C4-2B (cell line): Measurements from ENCODE around the gene PDPN.

Source experiments
- ZFX ChIP-seq: fragments of 450-650 bp; IDR thresholded peaks from 2 replicates; pipeline ENCODE4 v1.6.1; 2017
- TF ChIP-seq, protein P1 (sequence below): fragments of 450-650 bp; conservative IDR thresholded peaks from 2 replicates; pipeline ENCODE4 v1.5.1; 2017; ENCODE audit warnings: mild to moderate bottlenecking

DNA sequence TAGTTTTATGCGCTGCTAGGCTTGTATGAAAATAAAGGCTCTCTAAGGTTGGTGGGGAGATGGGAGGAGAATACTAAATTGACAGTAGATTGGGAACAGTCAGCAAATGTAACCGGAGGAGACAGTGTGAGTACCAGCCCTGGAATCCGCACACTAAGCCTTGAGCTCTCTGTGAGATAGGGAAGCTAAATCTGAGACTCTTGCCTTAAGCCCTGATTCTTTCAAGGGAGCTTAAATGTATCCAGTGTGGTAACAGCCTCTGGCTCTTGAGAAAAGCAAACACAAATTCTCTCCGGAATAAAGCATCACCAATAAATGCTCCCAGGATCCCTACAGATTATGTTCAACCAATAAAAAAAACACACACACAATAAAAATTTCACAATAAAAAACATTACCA is 33.0 kb upstream of the PDPN start:
- TF ChIP-seq, protein P1, sequence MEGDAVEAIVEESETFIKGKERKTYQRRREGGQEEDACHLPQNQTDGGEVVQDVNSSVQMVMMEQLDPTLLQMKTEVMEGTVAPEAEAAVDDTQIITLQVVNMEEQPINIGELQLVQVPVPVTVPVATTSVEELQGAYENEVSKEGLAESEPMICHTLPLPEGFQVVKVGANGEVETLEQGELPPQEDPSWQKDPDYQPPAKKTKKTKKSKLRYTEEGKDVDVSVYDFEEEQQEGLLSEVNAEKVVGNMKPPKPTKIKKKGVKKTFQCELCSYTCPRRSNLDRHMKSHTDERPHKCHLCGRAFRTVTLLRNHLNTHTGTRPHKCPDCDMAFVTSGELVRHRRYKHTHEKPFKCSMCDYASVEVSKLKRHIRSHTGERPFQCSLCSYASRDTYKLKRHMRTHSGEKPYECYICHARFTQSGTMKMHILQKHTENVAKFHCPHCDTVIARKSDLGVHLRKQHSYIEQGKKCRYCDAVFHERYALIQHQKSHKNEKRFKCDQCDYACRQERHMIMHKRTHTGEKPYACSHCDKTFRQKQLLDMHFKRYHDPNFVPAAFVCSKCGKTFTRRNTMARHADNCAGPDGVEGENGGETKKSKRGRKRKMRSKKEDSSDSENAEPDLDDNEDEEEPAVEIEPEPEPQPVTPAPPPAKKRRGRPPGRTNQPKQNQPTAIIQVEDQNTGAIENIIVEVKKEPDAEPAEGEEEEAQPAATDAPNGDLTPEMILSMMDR, result no peak
- no peak for TF ChIP-seq ZFX
